HT-29 (cell line): ENCODE measurements around the gene NKX2-1. TPM values are rescaled to one million over a fixed set of nuclear protein-coding genes. Genes with fewer than 3 reads are reported as not detected.
"Not testable (repeated sequence)": the region's sequence is repeated elsewhere in the genome, so short reads cannot be mapped to it uniquely, and the experiment has no call there.

Source experiments
- DNase-seq: peaks from one replicate; pipeline ENCODE4 v3.0.0-alpha.2; 2015; ENCODE audit warnings: low spot score
- total RNA-seq: library from RNA; depleted of rRNA; stranded (reverse); fragments of >200 nt; shearing (Covaris generic); gene quantifications from 2 replicates; pipeline ENCODE4 v1.2.3, GENCODE V29; 2014

NKX2-1 gene
- total RNA-seq, 1 experiment from 2014 or later = not detected

GRCh38 chr14:36505892-36506731, 13.9 kb downstream of the NKX2-1 start:
- no peak for DNase-seq

GRCh38 chr14:36505181-36505815, 14.7 kb downstream of the NKX2-1 start:
- DNase-seq = no peak

- DNase-seq = no peak
These were observed 15.3 kb downstream of the NKX2-1 start for GRCh38 chr14:36504771-36505175.

- DNase-seq = no peak
These were observed 16.0 kb downstream of the NKX2-1 start for GRCh38 chr14:36503771-36504741.

- DNase-seq = no peak
These were observed 17.2 kb downstream of the NKX2-1 start for GRCh38 chr14:36502558-36503508.

GRCh38 chr14:36498938-36499337, 21.1 kb downstream of the NKX2-1 start:
- no peak for DNase-seq

GRCh38 chr14:36496346-36496745, 23.7 kb downstream of the NKX2-1 start:
- no peak for DNase-seq

- no peak for DNase-seq
These were observed 24.4 kb downstream of the NKX2-1 start for GRCh38 chr14:36495666-36496065.

GRCh38 chr14:36493761-36494160, 26.3 kb downstream of the NKX2-1 start:
- no peak for DNase-seq

- no peak for DNase-seq
These were observed 34.3 kb downstream of the NKX2-1 start for GRCh38 chr14:36485773-36486172.

- DNase-seq = no peak
These were observed 40.7 kb downstream of the NKX2-1 start for GRCh38 chr14:36479344-36479743.

GRCh38 chr14:36478782-36479181, 41.2 kb downstream of the NKX2-1 start:
- DNase-seq = no peak

- DNase-seq = no peak
These were observed 42.8 kb downstream of the NKX2-1 start for GRCh38 chr14:36477266-36477665.

GRCh38 chr14:36476061-36476460, 44.0 kb downstream of the NKX2-1 start:
- not testable (repeated sequence) for DNase-seq

- DNase-seq = no peak
These were observed 45.4 kb downstream of the NKX2-1 start for GRCh38 chr14:36474593-36474992.

GRCh38 chr14:36471431-36471830, 48.6 kb downstream of the NKX2-1 start:
- no peak for DNase-seq

- no peak for DNase-seq
These were observed 52.7 kb downstream of the NKX2-1 start for GRCh38 chr14:36467332-36467731.
